Medulla oblongata (tissue), 1 donor: ENCODE measurements around the gene OCIAD2.
"Not testable (repeated sequence)": the region's sequence is repeated elsewhere in the genome, so short reads cannot be mapped to it uniquely, and the experiment has no call there.

ENCODE experiments used
- DNase-seq: peaks from one replicate; pipeline ENCODE4 v3.0.0-alpha.2; 2015; ENCODE audit errors: extremely low spot score

Gene OCIAD2, protein sequence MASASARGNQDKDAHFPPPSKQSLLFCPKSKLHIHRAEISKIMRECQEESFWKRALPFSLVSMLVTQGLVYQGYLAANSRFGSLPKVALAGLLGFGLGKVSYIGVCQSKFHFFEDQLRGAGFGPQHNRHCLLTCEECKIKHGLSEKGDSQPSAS

DNA sequence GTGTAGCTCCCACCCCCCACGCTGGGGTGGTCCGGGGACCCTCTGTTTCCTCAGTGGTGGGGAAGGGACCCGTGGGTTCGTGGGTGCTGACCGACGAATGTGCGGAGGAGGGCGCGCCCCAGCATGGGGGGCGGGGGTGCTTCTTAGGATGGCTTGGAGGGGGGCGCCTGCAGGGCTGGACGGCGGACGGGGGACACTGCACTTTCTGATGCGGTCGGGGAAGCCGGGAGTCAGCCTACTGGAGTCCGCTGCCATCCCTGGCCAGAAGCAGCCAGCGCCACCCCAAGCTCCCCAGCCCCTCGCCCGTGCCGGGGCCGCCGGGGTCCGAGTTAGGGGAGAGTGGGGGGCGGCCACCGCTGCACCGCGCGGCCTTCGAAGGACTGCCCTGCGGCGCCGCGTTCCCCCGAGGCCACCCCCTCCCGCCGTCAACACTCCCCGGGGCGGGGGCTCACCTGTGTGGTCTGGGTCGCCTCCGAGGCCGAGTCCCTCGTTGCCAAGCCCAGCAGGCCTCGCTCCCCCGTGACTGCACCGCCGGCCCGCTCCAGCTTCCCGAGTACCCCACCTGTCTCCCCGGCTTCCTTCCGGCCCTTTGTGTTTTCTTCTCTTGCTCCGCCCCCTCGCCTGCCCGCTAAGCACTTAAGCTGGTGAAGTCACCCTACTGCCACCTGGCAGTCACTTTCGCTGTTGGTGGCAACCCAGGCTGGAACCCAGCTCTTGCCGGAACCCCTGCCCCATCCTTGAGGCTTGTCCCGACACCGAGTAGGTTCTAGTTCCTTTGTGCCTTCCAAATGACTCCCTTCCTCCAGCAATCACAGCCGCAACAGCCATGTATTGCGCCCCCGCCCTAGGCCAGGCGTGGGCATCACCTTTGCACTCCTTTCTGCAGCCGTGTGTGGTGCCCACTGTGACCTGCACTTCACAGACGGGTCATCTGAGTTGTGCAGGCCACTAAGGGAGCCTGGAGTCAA, at the start of gene OCIAD2:
Gene OCIAD2, minus strand, starts transcription at position 569 of the 968 bp plus-strand sequence. CDS start 2,225 bp downstream, outside the sequence.
- DNase-seq, result no peak

DNA sequence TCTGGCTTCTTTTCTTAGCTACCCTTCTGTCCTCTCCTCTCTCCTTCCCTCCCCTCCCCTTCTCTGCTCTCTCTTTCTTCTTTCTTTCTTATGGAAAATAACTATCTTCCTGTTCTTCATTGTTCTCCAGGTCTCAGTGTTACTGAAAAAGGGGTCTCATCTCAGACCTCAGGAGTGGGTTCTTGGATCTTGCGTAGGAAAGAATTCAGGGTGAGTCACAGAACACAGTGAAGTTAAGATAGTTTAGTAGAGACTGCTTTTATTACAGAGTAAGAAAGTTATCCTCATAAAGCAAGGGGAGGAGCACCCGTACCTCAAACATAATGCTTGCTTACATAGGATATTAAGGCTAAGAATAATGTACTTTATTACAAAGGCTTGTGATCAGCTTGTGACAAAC, 47.7 kb upstream of the OCIAD2 start:
- DNase-seq, result no peak

DNA sequence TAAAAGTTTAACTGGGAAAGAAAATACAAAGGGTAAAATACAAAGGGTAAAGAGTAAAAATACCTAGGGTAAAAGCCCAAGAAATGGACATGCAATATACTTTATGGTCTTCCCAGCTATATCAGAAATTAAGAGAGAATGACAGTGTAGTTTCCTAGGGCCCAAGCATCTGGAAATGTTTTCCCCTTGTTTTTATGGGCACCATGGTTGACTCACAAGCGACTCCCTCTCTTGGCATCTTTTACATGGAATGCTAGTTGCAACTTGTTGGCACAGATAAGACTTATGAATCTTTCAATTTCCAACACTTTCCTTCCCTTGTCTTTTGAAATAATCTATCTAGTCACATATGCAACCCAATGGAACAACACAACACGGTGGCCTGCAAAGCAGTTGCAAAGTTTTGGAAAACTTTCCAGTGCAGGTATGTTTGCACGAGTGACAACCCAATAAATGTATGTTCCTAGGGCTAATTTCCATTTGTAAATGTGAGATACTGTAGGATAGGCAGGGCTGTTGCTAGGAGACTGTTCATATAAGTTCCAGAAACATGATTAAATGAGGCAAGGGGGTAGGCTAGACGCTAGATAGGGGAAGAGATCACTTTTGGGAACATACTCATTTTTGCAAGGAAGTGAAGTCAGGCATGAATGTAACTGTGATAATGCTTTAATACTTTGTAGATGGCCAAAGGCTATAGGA, 43.1 kb upstream of the OCIAD2 start:
- no peak for DNase-seq

DNA sequence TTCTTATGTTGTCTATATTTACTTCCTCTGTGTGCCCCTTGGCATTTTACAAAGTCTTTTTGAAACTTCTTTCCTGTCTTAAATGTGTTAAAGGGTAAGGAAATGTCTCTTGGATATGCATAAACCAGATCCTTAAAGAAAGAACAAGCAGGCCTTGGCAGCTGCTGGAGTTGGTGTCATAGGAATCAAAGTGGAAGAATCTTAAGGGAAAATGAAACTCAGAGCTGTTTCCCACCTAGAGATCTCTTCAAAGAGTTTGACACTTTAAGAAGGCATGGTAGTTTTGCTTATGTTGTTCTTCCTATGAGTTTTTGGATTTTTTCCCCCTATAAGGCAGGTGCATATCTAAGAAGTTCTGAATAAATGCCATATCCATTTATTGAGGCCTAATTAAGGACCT, 42.5 kb upstream of the OCIAD2 start:
- no peak for DNase-seq

DNA sequence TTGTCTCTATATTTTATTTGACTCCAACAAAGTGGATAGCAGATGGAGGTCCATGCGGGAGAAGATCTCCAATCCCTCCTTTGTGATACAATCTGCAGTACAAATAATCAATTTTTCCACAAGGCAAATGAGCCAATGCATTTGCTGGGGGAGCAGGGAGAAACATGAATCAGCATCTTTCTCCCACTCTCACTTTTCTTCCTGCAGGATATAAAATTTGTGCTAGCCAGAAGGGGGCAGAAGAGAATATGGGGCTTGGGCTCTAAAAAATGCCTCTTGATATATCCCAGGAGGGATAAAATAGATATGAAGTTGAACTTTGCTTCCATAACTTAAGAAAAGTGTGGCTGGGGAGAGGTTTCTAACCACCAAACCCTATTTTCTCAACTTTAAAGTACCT, 41.2 kb upstream of the OCIAD2 start:
- DNase-seq, result no peak

DNA sequence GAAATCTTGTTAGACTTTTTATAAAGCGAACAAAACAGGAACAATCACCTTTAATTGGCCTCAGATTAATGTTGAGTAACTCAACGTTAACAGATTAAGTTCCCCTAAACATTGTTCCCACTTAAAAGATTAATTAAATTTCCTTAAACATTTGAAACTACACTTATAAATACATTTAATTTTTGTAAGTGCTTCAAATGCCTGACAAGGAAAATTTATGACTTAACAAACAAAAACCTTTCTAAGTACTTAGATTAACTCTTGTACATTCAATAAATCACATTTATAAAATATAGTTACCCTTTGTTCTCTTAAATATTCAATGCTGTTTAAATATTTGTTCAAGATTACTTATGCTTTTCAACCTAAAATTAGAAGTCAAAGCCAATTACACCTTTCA, 39.4 kb upstream of the OCIAD2 start:
- no peak for DNase-seq

DNA sequence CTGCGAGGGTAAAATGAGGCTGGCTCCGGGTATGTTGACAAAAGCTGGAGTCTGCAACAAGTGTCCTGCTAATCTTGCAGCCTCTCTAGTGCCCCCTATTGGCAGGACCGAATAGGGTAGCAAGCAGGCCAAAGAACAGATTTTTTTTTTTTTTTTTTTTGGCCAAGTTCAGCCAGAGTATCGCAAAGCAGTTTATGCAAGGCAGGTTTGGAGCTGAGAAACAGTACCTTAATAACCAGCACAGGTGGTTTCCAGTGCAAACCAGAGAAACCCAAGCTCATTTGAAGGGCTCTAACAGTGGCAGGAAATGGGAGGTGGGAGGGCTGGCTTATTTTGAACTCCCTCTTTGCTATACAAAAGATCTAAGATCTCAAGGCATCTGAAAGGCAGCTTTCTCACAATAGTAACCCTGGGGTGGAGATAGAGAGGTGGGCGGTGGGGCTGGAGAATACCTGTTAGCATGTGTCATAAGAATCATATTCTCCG, 38.2 kb upstream of the OCIAD2 start:
- DNase-seq, result no peak

DNA sequence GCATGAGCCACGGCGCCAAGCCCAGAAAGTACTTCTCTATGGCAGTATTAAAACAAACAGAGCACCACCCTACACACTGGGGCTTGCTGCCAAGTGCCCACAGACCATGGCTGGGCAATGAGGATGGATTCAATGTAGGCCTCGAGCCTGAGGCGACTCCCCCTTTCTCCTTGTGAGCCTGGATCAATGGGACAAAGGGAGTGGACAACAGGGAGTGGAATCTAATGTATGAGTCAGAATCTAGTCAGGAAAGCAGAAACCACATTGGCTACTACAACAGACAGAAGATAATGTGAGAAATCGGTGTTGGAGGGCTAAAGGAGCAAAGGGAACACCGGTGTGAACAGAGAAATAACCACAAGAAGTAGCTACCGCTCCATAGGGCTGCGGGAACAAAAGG, 37.7 kb upstream of the OCIAD2 start:
- DNase-seq, result no peak

DNA sequence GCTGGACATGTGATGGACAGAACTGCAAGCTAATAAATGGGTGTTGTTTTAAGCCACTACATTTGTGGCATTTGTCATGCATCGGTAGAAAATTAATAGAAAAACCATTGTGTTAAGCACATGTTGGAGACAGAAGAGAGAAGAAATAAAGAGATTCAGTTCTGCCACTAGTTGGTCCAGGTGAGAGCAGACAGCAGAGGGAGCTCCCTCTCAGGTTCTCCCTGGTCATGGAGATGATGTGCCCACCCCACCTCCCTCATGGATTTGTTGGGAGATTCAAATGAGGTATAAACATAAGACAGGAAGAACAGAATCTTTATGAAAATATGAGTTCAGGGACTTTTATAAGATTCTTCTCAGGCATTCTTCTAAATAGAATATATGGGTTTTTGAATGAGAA, 36.8 kb upstream of the OCIAD2 start:
- no peak for DNase-seq

DNA sequence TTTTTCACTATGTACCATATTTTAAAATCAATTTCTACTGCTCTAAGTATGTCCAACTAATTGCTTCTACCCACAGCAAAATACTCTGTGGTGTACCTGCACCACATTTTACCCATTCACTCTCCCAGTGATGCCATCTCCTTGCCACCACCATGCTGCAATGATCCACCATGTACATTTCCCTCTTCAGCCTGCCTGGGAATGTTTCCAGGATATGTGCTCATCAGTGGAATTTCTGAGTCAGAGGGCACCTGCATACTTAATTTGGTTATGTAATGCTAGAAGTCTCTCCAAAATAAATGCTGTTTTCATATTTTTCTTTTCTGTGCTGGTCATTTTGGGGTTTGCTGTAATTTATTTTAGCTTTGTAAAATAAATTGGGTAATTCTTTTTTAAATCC, 33.2 kb upstream of the OCIAD2 start:
- no peak for DNase-seq

DNA sequence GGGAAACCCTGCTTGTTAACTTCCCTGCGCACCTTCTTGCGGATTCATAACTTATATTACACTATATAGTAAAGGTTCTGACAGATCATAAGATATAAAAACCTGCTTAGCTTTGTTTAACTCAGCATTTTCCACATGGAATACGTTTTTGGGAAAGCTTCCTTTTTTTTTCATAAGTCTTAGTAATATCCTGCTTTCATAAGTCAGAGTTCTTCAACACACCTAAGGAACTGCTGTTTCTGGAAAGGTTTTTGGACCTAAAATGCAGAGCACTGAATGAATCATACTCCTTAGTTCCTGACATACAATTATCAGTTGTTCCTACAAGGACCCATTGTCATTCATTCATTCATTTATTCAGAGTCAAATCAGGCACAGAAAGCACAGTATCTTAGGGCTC, 32.3 kb upstream of the OCIAD2 start:
- DNase-seq, result no peak

DNA sequence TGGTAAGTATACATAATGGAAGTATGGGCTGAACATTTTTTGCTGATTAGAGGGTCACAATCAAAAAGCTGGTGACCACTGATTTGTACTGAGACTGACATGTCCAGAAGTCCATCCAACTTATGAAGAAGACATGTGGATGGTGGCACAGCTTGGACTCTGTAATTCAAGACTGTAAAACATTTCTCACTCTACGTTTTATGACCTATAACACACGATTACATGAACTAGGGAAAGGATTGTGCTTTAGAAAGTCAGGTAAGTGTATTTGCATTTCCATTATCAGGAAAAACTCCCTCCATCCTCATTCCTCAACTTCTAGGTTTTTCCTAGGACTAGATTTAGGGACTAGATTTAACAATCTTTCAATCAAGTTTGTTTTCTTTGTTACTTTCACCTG, 30.5 kb upstream of the OCIAD2 start:
- DNase-seq, result no peak

DNA sequence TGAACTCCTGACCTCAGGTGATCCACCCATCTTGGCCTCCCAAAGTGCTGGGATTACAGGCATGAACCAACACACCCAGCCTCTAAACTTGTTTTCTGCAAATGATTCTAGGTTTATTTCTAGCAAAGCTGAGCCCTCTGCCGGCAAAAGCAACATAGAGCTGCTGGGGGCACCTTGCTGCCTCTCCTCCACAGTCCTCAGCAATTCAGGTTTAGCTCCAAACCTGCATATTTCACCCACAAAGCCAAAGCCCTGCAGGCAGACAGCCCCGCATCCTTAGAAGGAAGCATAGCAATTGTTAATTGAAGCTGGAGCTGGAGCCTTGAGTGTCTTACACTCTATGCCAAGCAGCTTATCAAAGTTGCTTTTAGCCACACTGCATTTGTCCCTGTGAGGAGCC, 24.9 kb upstream of the OCIAD2 start:
- no peak for DNase-seq

DNA sequence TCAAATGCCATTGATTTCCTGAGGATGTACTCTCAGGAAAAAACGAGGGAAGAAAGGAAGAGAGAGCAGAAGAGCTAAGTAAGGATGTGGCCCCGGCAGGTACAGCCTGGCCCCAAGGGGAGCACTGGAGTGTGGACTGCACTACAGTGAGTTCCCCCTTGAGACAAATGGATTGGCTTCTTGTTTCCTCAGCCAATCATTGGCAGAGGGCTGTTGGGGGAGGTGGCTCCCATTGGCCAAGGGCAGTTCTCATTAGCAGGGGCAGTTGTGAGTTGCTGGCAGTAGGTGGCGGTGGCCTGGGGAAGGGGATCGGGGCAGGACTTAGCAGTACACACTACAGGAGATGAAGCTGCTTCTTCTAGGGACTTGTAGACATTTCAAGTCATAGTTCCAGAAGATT, 24.1 kb upstream of the OCIAD2 start:
- no peak for DNase-seq

DNA sequence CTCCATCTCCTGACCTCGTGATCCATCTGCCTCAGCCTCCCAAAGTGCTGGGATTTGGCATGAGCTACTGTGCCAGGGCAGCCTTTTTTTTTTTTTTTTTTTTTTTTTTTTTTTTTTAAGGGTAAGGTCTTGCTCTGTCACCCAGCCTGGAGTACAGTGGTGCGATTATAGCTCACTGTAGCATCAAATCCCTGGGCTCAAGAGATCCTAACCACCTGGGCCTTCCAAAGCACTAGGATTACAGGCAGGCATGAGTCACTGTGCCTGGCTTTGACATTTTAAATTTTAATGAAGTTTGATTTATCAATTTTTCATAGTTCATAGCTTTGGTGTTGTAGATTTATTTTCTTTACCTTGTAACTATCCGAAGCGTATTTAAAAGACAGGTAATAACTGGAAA, 17.8 kb upstream of the OCIAD2 start:
- DNase-seq, result no peak

DNA sequence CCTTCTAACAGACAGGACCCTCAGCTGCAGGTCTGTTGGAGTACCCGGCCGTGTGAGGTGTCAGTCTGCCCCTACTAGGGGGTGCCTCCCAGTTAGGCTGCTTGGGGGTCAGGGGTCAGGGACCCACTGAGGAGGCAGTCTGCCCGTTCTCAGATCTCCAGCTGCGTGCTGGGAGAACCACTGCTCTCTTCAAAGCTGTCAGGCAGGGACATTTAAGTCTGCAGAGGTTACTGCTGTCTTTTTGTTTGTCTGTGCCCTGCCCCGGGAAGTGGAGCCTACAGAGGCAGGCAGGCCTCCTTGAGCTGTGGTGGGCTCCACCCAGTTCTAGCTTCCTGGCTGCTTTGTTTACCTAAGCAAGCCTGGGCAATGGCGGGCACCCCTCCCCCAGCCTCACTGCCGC, 16.5 kb upstream of the OCIAD2 start:
- DNase-seq, result not testable (repeated sequence)

DNA sequence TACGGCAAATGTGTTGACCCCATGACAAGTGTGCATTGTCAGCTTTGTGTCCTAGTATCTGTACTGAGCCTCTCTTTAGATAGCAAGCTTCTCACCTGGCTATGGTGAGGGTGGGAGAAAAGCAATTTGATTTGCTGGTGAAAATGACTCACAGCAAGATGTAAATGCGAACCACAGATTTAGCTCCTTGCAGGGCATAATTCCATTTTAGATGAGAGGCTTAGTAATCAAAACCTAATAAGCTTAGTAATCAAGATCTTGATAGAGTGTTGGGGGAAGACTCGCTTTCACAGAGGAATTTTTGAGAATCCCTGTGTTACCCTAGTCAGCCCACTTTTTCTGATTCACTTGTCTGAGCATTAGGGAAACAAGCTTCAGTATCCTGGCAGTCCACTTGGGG, 7.7 kb upstream of the OCIAD2 start:
- no peak for DNase-seq

DNA sequence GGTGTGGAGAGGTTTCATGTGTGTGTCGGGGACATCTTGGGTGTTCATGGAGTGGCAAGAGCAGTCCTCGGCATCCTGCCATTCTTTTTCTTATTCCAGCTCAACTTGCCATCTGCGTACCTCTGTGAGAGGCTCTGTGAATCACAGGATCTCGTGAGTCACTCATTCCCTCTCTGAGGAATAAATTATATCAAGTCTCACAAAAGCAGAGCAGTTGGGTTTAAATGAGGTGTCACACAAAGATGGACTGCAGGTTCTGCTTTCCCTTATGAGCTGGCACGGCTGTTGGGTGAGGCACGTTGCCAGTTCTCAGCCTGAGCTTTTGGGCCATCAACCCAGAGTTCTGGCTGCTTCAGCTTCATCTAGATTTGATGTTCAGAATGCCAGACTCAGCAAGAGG, 6.8 kb upstream of the OCIAD2 start:
- no peak for DNase-seq

DNA sequence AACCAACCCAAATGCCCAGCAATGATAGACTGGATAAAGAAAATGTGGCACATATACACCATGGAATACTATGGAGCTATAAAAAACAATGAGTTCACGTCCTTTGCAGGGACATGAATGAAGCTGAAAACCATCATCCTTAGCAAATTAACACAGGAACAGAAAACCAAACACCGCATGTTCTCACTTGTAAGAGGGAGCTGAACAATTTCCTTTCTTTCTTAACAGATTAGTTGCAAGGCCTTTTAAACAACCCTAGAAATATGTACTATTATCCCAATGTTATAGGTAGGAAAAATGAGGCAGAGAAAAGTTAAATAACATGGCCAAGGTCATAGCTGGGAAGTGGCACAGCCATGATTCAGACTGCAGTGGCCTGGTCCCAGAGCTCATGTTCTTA, 5.8 kb upstream of the OCIAD2 start:
- no peak for DNase-seq

DNA sequence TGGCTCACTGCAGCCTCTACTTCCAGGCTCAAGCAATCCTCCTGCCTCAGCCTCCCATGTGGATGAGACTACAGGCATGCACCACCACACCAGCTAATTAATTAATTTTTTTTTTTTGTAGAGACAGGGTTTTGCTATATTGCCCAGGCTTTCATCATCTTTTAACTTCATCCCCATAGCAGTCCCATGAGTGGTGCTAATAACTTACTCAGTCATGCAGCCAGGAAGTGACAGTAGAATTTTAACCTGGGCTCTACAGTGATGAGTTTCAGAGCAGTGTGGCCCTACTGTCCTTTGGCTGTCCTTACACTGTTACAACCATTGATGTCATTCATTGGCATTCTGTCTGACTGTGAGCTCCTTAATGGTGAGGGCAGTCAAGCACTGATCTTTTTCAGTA, 3.9 kb upstream of the OCIAD2 start:
- no peak for DNase-seq

DNA sequence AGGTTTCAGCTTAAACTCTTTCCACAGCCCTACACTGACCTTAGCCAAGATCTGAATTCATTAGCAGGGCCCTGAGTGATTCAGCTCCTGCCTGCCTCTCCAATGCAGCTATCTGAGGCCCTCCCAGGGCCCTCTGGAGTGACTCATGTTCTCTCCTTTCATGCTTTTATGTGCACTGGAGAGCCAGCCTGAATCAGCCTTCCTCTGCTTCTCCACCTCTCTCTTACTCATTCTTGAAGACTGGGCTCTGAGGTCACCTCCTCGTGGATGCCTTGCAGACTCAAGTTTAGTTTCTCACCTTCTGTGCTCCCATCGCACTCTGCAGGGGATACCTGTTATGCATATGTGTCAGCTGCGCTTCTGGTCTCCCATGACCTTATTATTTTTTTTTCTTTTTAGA, 3.1 kb upstream of the OCIAD2 start:
- DNase-seq, result no peak

DNA sequence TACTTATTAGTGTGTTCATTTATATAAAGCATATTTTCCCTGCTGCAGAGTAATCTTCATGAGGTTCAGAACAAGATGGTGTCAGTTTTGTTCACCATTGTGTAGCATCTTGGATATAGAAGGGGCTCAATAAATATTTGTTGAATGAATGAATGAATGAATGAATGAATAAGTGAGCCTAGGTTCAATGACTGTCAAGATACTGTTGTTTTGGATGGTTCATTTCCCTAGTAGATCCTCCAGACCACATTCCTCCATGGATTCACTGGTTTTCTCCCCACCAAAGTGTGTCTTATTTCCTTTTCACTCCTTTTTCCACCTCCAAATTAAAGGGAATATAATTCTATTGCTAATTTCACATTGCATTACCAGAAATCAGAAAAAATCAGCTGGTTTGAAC, 2.1 kb upstream of the OCIAD2 start:
- no peak for DNase-seq
